ENCODE measurements around the gene GATAD2B.

DNA sequence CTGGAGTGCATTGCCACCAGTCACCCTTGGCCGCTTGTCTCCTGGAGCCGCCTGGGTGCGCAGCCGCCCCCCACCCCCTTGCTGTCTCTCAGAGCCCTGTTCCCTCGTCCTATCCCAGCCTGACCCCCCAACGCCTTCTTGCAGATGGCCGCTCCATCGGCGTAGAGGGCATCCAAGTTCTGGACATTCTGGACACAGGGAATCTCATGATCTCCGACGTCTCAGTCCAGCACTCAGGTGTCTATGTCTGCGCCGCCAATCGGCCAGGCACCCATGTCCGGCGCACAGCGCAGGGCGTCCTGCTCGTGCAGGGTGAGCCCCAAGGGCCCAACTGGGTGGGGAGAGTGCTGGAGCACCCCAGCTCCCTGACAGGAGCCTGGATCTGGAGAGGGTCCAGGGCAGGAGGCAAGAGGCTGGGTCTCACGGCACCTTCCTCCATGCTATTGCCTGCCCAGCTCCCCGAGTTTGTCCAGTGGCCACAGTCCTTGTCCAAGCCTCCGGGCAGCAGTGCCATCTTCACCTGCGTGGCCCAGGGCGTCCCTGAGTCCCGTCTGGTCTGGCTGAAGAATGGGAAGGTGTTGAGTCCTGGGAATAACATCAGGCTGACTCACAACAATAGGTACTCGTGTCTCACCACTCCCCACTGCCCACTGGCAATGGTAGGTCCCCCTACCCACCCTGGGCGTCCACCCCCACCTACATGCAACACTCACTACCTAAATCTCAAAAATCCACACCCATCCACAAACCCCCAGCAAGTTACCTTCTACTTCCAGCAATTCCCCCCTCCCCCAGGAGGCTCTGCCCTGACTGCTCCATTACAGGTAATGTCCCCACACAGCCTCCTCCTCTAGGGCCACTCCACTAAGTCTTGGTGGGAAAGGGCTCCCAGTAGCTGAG, 123.0 kb downstream of the GATAD2B start:
- TF ChIP-seq, protein P1, sequence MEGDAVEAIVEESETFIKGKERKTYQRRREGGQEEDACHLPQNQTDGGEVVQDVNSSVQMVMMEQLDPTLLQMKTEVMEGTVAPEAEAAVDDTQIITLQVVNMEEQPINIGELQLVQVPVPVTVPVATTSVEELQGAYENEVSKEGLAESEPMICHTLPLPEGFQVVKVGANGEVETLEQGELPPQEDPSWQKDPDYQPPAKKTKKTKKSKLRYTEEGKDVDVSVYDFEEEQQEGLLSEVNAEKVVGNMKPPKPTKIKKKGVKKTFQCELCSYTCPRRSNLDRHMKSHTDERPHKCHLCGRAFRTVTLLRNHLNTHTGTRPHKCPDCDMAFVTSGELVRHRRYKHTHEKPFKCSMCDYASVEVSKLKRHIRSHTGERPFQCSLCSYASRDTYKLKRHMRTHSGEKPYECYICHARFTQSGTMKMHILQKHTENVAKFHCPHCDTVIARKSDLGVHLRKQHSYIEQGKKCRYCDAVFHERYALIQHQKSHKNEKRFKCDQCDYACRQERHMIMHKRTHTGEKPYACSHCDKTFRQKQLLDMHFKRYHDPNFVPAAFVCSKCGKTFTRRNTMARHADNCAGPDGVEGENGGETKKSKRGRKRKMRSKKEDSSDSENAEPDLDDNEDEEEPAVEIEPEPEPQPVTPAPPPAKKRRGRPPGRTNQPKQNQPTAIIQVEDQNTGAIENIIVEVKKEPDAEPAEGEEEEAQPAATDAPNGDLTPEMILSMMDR (IDR thresholded peaks at IDR 0.05): no peak
- TF ChIP-seq POLR2A (IDR thresholded peaks at IDR 0.05): no peak

Data from thyroid gland (tissue), 4 donors.